IMR-90 (cell line): ENCODE data around the gene TNRC18. TPM values are rescaled to one million over a fixed set of nuclear protein-coding genes. Genes with fewer than 3 reads are reported as not detected.

Experiments
- ATAC-seq: fragments of 200-7000 bp; cut with Tn5 transposase; 2 replicates; pipeline ENCODE4 v1.9.1; 2020; ENCODE audit warnings: low read depth, mild to moderate bottlenecking, moderate library complexity
- BruUV-seq: library from RNA; stranded (reverse); fragments of 400-500 nt; replicated peaks from 2 replicates; lab custom pipeline; 2021; lab: Mats Ljungman, UMichigan
- CTCF ChIA-PET: fragments of 300-600 bp; formaldehyde crosslinking; extraction: SDS; loops from one replicate; lab custom pipeline; 2021; ENCODE audit warnings: antibody characterized with exemption; lab: Yijun Ruan, JAX
- POLR2A ChIA-PET: fragments of 300-600 bp; sonication (Branson Sonifier 250); formaldehyde crosslinking; loops from one replicate; lab custom pipeline; 2022; ENCODE audit warnings: antibody characterized with exemption; ENCODE audit not compliant: unreplicated experiment; lab: Charles Lee
- DNase-seq: peaks from one replicate; pipeline ENCODE4 v3.0.0; 2013
- H2AFZ ChIP-seq: replicated peaks from 2 replicates; pipeline ENCODE3; 2013; ENCODE audit warnings: low read length, mild to moderate bottlenecking; ENCODE audit not compliant: poor library complexity
- H2AK5ac ChIP-seq: 2 replicates; pipeline ENCODE4 v1.6.1; 2013; ENCODE audit warnings: low read depth, low read length, inconsistent platforms
- H2AK9ac ChIP-seq: replicated peaks from 2 replicates; pipeline ENCODE3; 2013; ENCODE audit warnings: mild to moderate bottlenecking, low read depth, low read length, moderate library complexity; ENCODE audit not compliant: poor library complexity
- H2BK120ac ChIP-seq: 2 replicates; pipeline ENCODE4 v1.6.1; 2013; ENCODE audit warnings: low read depth, low read length, inconsistent platforms
- H2BK15ac ChIP-seq: 3 replicates; pipeline ENCODE4 v1.6.1; 2013; ENCODE audit warnings: low read depth, low read length, inconsistent platforms
- H2BK20ac ChIP-seq: 2 replicates; pipeline ENCODE4 v1.6.1; 2013; ENCODE audit warnings: low read depth, mild to moderate bottlenecking, inconsistent platforms, low read length, moderate library complexity
- H2BK5ac ChIP-seq: 2 replicates; pipeline ENCODE4 v1.6.1; 2013; ENCODE audit warnings: mild to moderate bottlenecking, low read depth, low read length, inconsistent platforms; ENCODE audit not compliant: poor library complexity, severe bottlenecking
- H3K14ac ChIP-seq: replicated peaks from 2 replicates; pipeline ENCODE4 v1.6.1; 2013; ENCODE audit warnings: low read depth, low read length, inconsistent platforms
- H3K18ac ChIP-seq: 2 replicates; pipeline ENCODE4 v1.6.1; 2013; ENCODE audit warnings: low read depth, low read length, control low read depth
- H3K23ac ChIP-seq: 2 replicates; pipeline ENCODE4 v1.6.1; 2013; ENCODE audit warnings: low read depth, low read length, inconsistent platforms
- H3K27ac ChIP-seq: 2 replicates; pipeline ENCODE4 v1.5.1; 2013; ENCODE audit warnings: mild to moderate bottlenecking, control low read depth, low read length; ENCODE audit not compliant: insufficient read depth
- H3K27me3 ChIP-seq: 2 replicates; pipeline ENCODE4 v1.6.1; 2013; ENCODE audit warnings: low read length; ENCODE audit not compliant: control insufficient read depth, insufficient read depth
- H3K36me3 ChIP-seq: 2 replicates; pipeline ENCODE4 v1.6.1; 2013; ENCODE audit warnings: low read length, mixed read lengths; ENCODE audit not compliant: control insufficient read depth, insufficient read depth
- H3K4ac ChIP-seq: 2 replicates; pipeline ENCODE4 v1.6.1; 2013; ENCODE audit warnings: low read depth, low read length, inconsistent platforms
- H3K4me1 ChIP-seq: 2 replicates; pipeline ENCODE4 v1.6.1; 2013; ENCODE audit warnings: low read length, mixed read lengths; ENCODE audit not compliant: control insufficient read depth, insufficient read depth
- H3K4me2 ChIP-seq: 2 replicates; pipeline ENCODE4 v1.6.1; 2013; ENCODE audit warnings: low read depth, mild to moderate bottlenecking, control low read depth, low read length, moderate library complexity
- H3K4me3 ChIP-seq: 2 replicates; pipeline ENCODE4 v1.5.1; 2013; ENCODE audit warnings: low read depth, mild to moderate bottlenecking, control low read depth, low read length, moderate library complexity; ENCODE audit not compliant: insufficient read depth
- H3K56ac ChIP-seq: 2 replicates; pipeline ENCODE4 v1.6.1; 2013; ENCODE audit warnings: low read length, inconsistent platforms; ENCODE audit not compliant: insufficient read depth; ENCODE audit errors: extremely low read depth
- H3K79me1 ChIP-seq, 2 experiments: 2 replicates each; pipeline ENCODE4 v1.6.1; 2013; ENCODE audit warnings: low read length in 2 of 2, inconsistent platforms in 1 of 2, low read depth in 1 of 2
- H3K9ac ChIP-seq: 2 replicates; pipeline ENCODE4 v1.6.1; 2013; ENCODE audit warnings: low read depth, low read length, control low read depth
- H3K9me1 ChIP-seq: 2 replicates; pipeline ENCODE4 v1.6.1; 2013; ENCODE audit warnings: low read length, inconsistent platforms; ENCODE audit not compliant: insufficient read depth
- H3K9me3 ChIP-seq: 2 replicates; pipeline ENCODE4 v1.6.1; 2013; ENCODE audit warnings: low read length; ENCODE audit not compliant: control insufficient read depth, insufficient read depth
- H4K20me1 ChIP-seq: 2 replicates; pipeline ENCODE4 v1.6.1; 2013; ENCODE audit warnings: low read length, inconsistent platforms; ENCODE audit not compliant: insufficient read depth
- H4K5ac ChIP-seq: 2 replicates; pipeline ENCODE4 v1.6.1; 2013; ENCODE audit warnings: mild to moderate bottlenecking, low read depth, low read length, control low read depth
- H4K8ac ChIP-seq, 2 experiments: 2 replicates each; pipeline ENCODE4 v1.6.1; 2013; ENCODE audit warnings: low read depth in 2 of 2, low read length in 2 of 2, control low read depth in 1 of 2, inconsistent platforms in 1 of 2
- H4K91ac ChIP-seq: 2 replicates; pipeline ENCODE4 v1.6.1; 2013; ENCODE audit warnings: low read depth, low read length, inconsistent platforms; ENCODE audit not compliant: insufficient read depth
- MAZ ChIP-seq: IDR thresholded peaks from 2 replicates; pipeline ENCODE4 v1.6.1; 2012; ENCODE audit warnings: low read depth, mild to moderate bottlenecking, low read length, improper control_type of control experiment, moderate library complexity, borderline replicate concordance
- MXI1 ChIP-seq: IDR thresholded peaks from 2 replicates; pipeline ENCODE4 v1.6.1; 2012; ENCODE audit warnings: low read depth, mild to moderate bottlenecking, low read length, moderate library complexity, borderline replicate concordance
- POLR2A ChIP-seq: IDR thresholded peaks from 2 replicates; pipeline ENCODE4 v1.6.1; 2012; ENCODE audit warnings: mild to moderate bottlenecking, low read depth, low read length
- WGBS, 2 experiments: methylation state at CpG; one replicate each; pipeline versions ENCODE4 v1.1.5 to v1.1.7; 2013; ENCODE audit warnings: missing lambda C conversion rate in 2 of 2; ENCODE audit not compliant: insufficient read length in 1 of 2; ENCODE audit errors: extremely low coverage in 2 of 2; 5-methylcytosine and 5-hydroxymethylcytosine counted together
- dilution Hi-C: fragments of 300-500 bp; cut with HindIII; formaldehyde crosslinking; loops from one replicate; pipeline ENCODE4 v1.14.3; 2018; ENCODE audit warnings: low sequenced_read_pairs; ENCODE audit not compliant: unreplicated experiment
- in situ Hi-C: fragments of 300-500 bp; cut with MboI; formaldehyde crosslinking; loops from 3 replicates; pipeline ENCODE4 v1.14.3; 2019; ENCODE audit warnings: low sequenced_read_pairs, inconsistent platforms, mixed read lengths
- intact Hi-C: fragments of 100-400 bp; cut with micrococcal nuclease; formaldehyde crosslinking; loops from 2 replicates; pipeline ENCODE4 v1.10.0; 2022
- polyA plus RNA-seq, 3 experiments: library from polyadenylated mRNA; depleted of rRNA; stranded (reverse); fragments of >200 nt; gene quantifications; 2 replicates each; pipeline ENCODE4 v1.2.3, GENCODE V29; 2012; ENCODE audit warnings: low replicate concordance in 1 of 3
- total RNA-seq: library from RNA; depleted of rRNA; stranded (reverse); fragments of >200 nt; gene quantifications from 2 replicates; pipeline ENCODE4 v1.2.3, GENCODE V29; 2012

The TNRC18 gene
- total and polyA plus RNA-seq, 2 of the 4 experiments (the other 2 are of a cell fraction) = 4.7 to 29.6 TPM

- Histone ChIP-seq H3K4me2 (peak overlapping the region; percentile 75), H3K9ac (peak overlapping the region; percentile 99), H3K4me1 (peaks cover 14% of the 10 kb centered on the region), H3K27me3 (no peaks in the 10 kb centered on the region), H3K4me3 (peak overlapping the region; percentile 86), H3K4ac (peak overlapping the region; percentile 97), H2BK5ac (peak overlapping the region; percentile 95), H2BK20ac (no peak overlapping the region), H4K8ac (peak overlapping the region; percentile 70 to 81; a peak in 3 of 4 replicates), H2AFZ (no peak overlapping the region), H3K23ac (peak overlapping the region; percentile 98), H2BK15ac (no peak overlapping the region), H3K27ac (peak overlapping the region; percentile 99), H2BK120ac (peak overlapping the region; percentile 81), H3K18ac (peak overlapping the region; percentile 92), H3K9me1 (peaks cover 7% of the 10 kb centered on the region; the same call in 1 of the 2 replicates), H3K36me3 (peaks cover 10% of the 10 kb centered on the region; the same call in 1 of the 2 replicates), H4K5ac (peak overlapping the region; percentile 84; the same call in 1 of the 2 replicates), H3K79me1 (peaks cover 0 to 23% of the 10 kb centered on the region in 2 experiments; a peak in 2 of 4 replicates), H3K56ac (peak overlapping the region; percentile 94), H2AK9ac (peak overlapping the region; percentile 98), H4K20me1 (peaks cover 26% of the 10 kb centered on the region), H3K9me3 (no peaks in the 10 kb centered on the region), H2AK5ac (peak overlapping the region; percentile 94), H4K91ac (peak overlapping the region; percentile 95), H3K14ac (peak overlapping the region; percentile 97)
- dilution Hi-C loops (no loop called here), in situ Hi-C loops (no loop called here), intact Hi-C loops (no loop called here)
- DNase-seq (peak; percentile 82), ATAC-seq (peak; percentile 0)
- 0% methylated on average over 7 of the region's 42 CpGs; no CpG with 5 or more reads in 1 of the 2 experiments for WGBS, 2 experiments
- TF ChIP-seq POLR2A (0 out of 2 replicates have a peak, but pooled peaks have one; percentile 22), MXI1 (no peak), MAZ (peak; percentile 69; the same call in 1 of the 2 replicates)
- no TSS peak for BruUV-seq
- ChIA-PET CTCF (interaction anchor here (0.9 kb wide), 1 partner anchor 28 kb away, joined by 3 read pairs; no protein-coding TSS in a partner anchor), POLR2A (interaction anchor here (0.6 kb wide), 1 partner anchor 9 kb away, joined by 3 read pairs; no protein-coding TSS in a partner anchor)
Observed at GRCh38 chr7:5421714-5422395, 1.8 kb downstream of the TNRC18 start.
